Measurements from ENCODE around the gene CYP4F8. TPM values are rescaled to one million over a fixed set of nuclear protein-coding genes. Genes with fewer than 3 reads are reported as not detected.
"Not testable (repeated sequence)": the region's sequence is repeated elsewhere in the genome, so short reads cannot be mapped to it uniquely, and the experiment has no call there.

The CYP4F8 gene
- total RNA-seq, 1 experiment from 2014 or later: not detected

DNA sequence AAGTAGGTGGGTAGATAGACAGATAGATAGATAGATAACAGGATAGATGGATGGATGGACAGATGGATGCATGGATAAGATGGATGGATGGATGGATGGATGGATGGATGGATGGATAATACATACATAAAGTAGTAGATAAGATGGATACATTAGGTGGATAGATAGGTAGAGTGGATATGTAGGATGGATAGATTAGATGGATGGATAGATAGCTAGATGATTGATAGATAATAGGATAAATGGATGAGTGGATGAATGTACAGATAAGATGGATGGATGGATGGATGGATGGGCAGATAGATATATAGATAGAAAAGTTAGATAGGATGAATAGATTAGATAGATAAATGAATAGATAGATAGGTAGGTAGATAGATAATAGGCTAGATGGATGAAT is 27.8 kb downstream of the CYP4F8 start:
- no peak for DNase-seq (ENCODE audit: low read depth)

DNA sequence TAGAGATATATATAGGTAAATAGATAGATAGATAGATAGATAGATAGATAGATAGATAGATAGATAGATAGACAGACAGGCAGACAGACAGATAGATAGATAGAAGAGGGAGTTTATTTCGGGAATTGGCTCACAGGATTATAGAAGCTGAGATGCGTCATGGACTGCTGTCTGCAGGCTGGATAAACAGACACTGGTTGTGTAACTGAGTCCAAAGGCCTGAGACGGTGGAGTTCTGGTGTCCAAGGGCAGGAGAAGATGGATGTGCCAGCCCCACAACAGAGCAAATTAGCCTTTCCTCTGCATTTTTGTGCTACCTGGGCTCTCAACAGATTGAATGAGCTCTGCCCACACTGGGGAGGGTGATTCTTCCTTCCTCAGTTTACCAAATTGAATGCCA is 28.4 kb downstream of the CYP4F8 start:
- DNase-seq (ENCODE audit: low read depth): no peak

DNA sequence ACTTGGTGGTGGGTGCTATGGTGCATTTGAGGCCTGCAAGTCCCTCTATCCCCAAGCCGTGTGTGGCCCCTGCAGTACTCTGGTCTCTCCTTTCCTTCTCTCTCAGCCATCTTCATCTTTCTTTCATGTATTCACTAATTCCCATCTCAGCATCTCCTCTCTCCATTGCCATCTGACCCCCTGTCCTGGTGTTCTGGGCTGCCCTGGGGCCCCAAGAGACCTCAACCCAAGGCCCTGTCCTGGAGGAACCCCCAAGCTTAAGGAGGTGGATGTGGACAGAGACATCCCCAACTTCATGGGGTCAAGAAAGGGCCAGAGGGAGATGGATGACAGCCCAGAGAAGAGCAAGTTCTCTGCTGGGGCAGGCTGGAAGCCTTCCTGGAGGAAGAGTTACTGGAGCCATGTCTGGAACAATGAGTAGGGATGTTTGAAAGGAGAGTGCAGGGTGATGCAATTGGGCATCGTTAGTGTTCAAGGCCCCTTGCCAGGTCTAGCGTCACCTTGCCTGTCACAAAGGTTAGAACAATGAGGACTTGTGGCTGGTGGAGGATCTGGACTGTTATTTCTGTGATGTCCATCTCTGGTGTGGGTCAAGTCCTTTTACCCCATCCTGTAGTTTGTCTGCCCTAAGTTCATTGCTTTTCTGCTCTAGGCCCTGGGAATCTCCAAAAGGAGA is 29.2 kb downstream of the CYP4F8 start:
- no peak for DNase-seq (ENCODE audit: low read depth)

DNA sequence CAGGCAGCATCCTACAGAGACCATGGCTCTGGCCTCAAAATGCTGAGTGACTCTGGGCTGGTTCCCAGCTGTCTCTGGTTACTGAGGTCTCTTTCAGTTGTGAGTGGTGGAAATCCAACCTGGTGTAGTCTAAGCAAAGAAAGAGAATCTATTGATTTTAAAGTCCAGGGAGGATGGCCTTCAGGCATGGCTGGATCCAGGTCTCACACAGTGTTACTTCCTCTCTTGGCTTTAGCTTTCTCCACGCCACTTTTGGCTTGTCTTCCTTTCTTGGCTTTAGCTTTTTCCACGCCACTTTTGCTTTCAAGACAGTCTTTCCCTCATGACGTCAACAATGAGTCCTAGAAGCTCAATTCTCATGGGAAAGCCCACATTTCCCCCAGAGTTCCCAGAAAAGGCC is 29.8 kb downstream of the CYP4F8 start:
- no peak for DNase-seq (ENCODE audit: low read depth)

DNA sequence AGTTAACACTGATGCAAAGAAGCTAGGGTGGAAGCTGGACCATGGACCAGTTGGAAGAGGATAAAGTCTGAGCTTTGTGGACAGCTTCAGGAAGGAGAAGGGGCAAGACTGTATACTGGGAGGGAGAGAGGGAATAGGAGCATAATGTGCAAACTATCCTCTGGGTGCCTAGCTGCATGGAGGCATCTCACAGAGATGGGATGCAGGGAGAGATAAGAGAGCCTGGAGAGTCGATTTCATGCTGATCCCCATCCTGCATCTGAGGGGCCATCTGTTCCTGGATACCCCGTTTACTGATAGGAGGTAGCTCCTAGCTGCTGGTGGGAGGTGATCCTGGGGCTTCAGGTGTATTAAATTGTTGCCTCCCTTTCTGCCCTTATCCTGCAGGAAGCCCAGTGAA is 34.5 kb downstream of the CYP4F8 start:
- DNase-seq (ENCODE audit: low read depth): no peak

DNA sequence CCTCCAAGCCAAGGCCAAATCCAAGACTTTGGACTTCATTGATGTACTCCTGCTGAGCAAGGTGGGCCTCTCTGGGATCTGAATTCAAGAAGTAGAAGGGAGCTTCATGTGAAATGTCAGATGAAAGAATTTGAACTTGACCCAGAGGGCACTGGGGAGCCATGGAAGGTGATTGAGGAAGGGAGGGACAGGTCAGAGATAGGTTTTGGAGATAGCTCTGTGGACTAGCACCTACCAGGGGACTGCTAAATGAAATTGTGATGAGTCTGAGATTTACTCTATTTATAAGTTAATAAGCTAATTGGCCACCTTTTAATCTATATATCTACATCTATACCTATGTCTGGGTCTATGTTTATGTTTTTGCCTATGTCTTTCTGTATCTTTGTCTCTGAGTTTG is 35.1 kb downstream of the CYP4F8 start:
- DNase-seq (ENCODE audit: low read depth): not testable (repeated sequence)

DNA sequence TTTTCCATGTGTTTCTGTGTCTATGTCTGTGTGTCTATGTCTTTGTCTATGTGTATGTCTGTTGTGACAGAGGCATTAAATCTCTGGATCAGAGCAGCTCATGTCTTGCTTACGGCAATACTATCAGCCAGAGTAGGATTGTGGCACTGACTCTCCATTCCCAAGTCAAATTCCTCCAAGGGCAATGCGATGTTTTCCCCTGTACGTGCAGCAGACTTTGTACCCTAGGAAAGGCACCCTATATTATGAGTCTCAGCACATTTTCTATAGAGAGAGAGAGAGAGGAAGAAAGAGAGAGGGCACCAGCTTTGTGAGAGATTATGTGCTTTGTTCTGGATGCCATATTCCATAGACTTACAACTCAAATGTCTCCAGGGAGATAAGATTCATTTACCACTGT is 36.8 kb downstream of the CYP4F8 start:
- no peak for DNase-seq (ENCODE audit: low read depth)

DNA sequence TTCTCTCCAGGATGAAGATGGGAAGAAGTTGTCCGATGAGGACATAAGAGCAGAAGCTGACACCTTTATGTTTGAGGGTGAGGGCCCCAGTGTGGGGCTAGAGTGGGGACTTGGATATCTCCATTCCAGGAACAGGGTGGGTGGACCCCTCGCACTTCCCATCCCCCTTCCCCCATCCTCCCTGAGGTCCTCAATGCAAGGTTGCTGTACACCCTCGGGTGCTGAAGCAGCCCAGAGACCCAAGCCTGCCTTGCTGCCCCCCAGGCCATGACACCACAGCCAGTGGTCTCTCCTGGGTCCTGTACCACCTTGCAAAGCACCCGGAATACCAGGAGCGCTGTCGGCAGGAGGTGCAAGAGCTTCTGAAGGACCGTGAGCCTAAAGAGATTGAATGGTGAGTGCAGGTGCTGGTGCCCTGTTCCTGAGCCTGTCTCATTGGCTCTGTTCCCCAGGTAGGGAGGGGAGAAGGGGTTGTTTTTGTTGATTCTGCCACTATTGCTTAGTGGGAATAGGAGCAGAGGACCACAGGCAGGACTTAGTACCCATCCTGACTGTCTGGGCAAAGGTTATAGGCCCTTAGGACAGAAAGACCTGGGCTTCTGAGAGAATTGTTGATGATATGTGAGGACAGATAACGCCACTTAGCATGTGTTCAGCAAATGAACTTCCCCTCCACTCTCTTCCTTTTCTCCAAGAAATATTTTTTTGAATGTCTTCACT is 37.7 kb downstream of the CYP4F8 start:
- no peak for DNase-seq (ENCODE audit: low read depth)

DNA sequence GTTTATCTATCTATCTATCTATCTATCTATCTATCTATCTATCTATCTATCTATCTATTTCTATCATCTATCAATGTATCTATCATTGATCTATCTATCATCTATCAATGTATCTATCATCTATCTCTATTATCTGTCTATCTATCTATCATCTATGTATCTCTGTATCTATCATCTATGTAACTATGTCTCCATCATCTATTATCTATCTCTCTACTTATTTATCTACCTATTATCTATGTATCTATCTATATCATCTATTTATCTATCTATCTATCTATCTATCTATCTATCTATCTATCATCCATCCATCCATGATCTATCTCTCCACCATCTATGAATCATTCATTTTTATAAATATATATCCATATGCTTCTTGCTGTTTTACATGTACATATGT is 41.4 kb downstream of the CYP4F8 start:
- no peak for DNase-seq (ENCODE audit: low read depth)

DNA sequence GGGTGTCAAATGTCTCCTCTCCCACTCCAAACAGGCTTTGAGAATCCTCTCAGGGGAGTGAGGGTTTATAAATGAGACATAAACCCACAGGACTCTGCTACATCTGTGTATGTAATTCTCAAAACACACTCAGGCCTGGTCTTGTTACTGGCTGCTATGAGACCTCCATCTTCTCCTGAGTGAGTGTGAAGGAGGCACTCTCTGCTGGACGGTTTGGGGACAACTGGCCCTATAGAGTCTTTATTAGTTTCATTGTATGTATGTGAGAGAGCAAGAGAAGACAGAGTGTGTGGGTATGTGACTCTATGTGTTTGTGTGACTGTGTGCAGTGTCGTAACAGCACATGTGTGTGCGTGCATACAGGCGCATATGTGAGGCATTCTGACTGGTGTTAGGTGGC is 48.2 kb downstream of the CYP4F8 start:
- DNase-seq (ENCODE audit: low read depth): no peak

DNA sequence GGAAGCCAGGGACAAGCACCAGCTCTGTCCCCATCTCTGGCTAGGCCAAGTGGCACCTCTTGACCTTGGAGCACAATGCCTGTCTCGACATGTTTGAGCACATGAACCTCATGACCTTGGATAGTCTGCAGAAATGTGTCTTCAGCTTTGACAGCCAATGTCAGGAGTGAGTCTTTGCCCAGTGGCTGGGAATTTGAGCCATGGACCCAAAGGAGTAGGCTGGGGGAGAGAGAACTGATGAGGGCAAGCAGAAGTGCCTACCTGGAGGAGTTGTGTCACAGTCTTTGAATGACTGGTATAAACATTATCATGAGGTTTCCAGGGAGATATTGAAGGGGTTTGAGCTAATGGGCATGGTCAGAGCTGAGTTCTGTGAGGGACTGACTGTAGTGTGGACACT is 51.2 kb downstream of the CYP4F8 start:
- no peak for DNase-seq (ENCODE audit: low read depth)

DNA sequence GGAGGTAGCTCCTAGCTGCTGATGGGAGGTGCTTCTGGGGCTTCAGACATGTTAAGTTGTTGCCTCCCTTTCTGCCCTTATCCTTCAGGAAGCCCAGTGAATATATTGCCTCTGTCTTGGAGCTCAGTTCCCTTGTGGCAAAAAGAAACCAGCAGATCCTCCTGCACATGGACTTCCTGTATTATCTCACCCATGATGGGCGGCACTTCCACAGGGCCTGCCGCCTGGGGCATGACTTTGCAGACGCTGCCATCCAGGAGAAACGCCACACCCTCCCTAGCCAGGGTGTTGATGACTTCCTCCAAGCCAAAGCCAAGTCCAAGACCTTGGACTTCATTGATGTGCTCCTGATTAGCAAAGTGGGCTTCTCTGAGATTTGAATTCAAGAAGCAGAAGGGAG is 51.9 kb downstream of the CYP4F8 start:
- DNase-seq (ENCODE audit: low read depth): no peak

DNA sequence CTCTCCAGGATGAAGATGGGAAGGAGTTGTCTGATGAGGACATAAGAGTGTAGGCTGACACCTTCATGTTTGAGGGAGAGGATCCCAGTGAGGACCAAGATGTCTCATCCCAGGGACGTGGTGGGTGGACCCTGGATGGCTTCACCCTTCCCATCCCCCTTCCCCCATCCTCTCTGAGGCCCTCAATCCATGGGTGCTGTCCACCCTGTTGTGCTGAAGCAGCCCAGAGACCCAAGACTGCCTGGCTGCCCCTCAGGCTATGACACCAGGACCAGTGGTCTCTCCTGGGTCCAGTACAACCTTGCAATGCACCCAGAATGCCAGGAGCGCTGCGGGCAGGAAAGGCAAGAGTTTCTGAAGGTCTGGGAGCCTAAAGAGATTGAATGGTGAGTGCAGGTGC is 54.4 kb downstream of the CYP4F8 start:
- no peak for DNase-seq (ENCODE audit: low read depth)

DNA sequence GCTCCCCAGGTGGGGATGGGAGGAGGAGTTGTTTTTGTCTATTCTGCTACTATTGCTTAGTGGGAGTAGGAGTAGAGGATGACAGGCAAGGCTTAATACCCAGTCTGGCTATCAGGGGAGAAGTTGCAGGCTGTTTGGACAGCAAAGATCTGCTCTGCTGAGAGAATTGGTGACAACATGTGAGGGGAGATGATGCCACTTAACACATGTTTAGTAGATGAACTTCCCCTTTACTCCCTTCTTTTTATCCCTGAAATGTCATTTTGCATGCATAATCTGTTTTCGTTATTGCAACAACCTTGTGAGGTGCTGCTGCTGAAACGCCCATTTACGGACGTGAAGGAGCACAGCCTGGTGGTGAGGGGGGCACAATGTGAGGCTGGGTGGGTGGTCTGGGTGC is 54.9 kb downstream of the CYP4F8 start:
- DNase-seq (ENCODE audit: low read depth): no peak

DNA sequence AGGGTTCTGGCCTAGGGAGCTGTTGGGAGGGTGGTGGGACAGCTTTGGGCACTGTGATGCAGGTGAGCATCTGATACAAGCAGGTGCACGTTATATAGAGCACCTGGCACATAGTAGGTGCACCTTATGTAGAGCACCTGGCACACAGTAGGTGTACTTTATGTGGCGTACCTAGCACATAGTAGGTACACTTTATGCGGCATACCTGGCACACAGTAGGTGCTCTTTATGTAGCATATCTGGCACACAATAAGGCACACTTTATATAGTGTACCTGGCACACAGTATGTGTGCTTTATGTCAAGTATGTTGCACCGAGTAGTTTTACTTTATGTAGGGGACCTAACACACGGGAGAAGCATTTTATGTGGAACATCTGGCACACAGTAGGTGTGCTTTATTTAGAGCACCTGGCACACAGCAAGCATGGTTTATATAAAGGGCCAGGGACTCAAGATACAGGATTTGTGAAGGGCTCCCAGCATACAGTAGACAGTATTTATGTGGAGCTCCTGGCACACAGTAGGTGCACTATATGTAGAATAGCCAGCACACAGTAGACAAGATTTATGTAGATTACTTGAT is 56.3 kb downstream of the CYP4F8 start:
- no peak for DNase-seq (ENCODE audit: low read depth)

DNA sequence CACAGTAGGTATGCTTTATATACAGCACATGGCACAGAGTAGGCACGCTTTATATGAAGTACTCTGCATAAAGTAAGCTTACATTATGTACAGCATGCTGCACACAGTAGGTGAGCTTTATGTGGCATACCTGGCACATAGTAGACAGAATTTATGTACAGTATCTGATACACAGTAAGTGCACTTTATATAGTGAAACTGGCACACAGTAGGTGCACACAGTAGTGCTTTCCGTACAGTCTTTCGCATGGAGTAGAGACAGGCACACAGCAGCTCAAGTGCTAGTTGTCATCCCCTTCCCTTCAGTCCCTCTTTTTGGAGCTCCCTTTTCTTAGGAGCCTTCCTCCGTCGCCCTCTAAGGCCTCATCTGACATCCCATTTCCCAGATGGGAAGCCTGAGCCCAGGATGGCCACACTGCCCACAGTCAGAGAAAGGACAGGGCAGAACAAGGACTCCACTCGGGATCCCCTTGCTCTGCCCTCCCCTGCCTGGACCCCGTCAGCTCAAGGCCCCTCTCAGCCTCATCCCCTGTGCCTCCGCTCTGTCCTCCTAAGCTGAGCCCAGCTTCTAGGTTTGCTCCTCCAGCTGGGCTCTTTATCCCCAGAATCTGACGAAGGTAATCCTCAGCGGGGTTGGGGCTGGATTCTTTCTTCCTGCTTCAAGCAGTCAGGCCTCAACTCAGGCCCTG is 57.0 kb downstream of the CYP4F8 start:
- no peak for DNase-seq (ENCODE audit: low read depth)

DNA sequence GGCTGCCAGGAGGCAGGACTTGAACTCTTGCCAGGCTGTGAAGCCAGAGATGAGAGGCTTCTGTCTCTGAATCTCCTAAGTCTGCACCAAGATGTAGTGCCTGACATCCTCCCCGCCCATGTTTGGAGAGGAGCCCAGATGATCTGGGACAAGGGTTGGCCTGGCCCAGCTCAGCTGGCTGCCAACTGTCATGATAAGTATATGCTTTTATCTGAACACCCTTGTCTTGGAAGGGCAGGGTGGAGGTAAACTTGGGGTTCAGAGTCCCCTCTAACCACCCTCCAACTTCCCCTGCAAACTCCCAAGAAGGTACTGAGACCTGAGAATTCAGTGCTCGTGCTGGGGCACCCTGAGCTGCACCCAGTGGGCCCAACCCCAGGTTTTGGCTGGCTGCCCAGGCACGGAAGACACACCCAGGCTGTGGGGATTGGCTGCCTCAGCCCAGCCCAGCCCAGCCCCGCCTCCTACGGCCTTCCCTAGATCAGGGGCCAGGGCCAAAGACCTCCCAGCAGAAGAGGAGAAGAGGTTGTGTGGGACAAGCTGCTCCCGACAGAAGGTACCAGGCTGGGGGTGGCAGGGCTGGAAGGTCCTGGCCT is 57.7 kb downstream of the CYP4F8 start, which contains the start of gene CYP4F12:
CYP4F12 (plus strand) TSS at position 508 of the 596 bp plus-strand sequence. CDS start 443 bp downstream, outside the sequence.
- peak; percentile 8 for DNase-seq (ENCODE audit: low read depth)

DNA sequence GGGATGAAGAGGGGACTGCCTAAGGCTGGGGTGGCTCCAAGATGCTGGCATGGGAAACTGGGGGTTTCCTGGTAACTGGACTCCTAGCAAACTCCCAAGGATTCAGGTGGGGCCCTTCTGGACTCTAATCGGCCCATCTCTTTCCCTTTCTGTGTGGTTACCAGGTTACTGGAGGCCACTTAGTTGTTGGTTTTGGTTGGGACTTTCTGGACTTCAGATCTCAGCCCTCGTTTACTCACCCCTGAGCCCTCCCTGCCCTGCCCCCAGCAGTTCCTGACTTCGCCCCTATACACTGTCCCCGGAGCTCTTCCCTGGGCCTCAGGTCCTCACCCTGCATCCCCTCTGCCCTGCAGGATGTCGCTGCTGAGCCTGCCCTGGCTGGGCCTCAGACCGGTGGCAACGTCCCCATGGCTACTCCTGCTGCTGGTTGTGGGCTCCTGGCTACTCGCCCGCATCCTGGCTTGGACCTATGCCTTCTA is 58.2 kb downstream of the CYP4F8 start:
- no peak for DNase-seq (ENCODE audit: low read depth)

DNA sequence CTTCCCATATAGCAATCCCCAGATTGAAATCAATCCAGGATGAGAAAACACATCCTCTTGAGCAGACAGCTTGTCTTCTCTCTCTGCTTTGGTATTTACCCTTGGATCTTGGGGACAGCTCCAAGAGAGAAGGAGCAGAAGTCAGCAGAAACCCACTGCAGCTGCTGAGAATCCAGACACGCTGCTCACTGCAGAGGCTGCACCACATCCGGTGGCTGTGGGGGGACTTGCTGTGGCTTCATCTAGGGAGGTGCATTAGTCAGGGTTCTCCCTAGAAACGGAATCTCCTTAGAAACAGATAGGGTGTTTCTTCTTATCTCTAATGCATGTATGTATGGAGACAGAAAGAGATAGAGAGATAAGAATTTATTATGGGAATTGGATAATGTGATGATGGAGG is 60.5 kb downstream of the CYP4F8 start:
- no peak for DNase-seq (ENCODE audit: low read depth)

DNA sequence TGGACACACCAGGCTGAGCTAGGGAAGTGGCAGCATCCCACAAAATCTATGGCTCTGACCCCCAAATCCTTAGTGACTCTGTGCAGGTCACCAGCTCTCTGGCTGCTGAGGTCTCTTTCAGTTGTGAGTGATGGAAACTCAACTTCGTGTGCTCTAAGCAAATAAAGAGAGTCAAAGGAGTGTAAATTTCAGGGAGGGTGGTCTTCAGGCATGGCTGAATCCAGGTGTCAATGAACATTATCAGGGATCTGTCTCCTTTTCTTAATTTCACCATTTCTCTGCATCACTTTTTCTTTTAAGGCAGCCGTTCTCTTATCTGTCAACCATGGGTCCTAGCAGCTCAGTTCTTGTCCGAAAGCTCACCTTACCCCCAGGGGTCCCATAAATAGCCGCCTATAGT is 64.1 kb downstream of the CYP4F8 start:
- no peak for DNase-seq (ENCODE audit: low read depth)

DNA sequence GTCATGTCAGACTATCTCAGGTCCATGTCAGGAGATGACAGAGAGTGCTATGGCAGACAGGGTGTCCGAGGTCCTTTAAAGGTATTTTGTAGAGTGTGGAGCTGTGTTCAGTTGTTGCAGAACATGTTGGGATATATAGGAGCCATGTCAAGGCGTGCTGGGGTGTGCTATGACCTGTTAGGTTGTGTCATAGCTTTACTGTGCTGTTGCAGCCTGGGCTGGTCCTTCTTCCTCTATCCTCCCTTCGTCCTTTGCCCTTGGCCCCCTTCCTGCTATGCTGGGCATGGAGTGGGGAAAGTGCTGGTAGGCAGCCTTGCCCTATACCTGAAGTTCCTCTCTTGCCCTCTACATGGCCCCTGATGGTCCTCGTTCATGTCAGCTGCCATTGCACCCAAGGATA is 64.8 kb downstream of the CYP4F8 start:
- DNase-seq (ENCODE audit: low read depth): not testable (repeated sequence)

All from HT1080 (cell line).